ENCODE results near the gene NUDCD2.
"Not testable (repeated sequence)": the region's sequence is repeated elsewhere in the genome, so short reads cannot be mapped to it uniquely, and the experiment has no call there.

Gene NUDCD2

GRCh38 chr5:163424836-163425235, 35.1 kb downstream of the NUDCD2 start:
- Histone ChIP-seq H3K4me3 (replicated peaks; ENCODE audit: insufficient read depth, low read length) (no peak overlapping the region), H3K27ac (replicated peaks) (no peak overlapping the region), H3K27me3 (ENCODE audit: insufficient read depth, poor library complexity, severe bottlenecking) (no peaks in the 10 kb centered on the region)
- no peak for DNase-seq (ENCODE audit: low read depth in 1 of 2, low spot score in 1 of 2)
- no peak for TF ChIP-seq POLR2AphosphoS5 (IDR thresholded peaks at IDR 0.05; ENCODE audit: low read depth)
- TF ChIP-seq, protein P1, sequence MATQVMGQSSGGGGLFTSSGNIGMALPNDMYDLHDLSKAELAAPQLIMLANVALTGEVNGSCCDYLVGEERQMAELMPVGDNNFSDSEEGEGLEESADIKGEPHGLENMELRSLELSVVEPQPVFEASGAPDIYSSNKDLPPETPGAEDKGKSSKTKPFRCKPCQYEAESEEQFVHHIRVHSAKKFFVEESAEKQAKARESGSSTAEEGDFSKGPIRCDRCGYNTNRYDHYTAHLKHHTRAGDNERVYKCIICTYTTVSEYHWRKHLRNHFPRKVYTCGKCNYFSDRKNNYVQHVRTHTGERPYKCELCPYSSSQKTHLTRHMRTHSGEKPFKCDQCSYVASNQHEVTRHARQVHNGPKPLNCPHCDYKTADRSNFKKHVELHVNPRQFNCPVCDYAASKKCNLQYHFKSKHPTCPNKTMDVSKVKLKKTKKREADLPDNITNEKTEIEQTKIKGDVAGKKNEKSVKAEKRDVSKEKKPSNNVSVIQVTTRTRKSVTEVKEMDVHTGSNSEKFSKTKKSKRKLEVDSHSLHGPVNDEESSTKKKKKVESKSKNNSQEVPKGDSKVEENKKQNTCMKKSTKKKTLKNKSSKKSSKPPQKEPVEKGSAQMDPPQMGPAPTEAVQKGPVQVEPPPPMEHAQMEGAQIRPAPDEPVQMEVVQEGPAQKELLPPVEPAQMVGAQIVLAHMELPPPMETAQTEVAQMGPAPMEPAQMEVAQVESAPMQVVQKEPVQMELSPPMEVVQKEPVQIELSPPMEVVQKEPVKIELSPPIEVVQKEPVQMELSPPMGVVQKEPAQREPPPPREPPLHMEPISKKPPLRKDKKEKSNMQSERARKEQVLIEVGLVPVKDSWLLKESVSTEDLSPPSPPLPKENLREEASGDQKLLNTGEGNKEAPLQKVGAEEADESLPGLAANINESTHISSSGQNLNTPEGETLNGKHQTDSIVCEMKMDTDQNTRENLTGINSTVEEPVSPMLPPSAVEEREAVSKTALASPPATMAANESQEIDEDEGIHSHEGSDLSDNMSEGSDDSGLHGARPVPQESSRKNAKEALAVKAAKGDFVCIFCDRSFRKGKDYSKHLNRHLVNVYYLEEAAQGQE (IDR thresholded peaks at IDR 0.05; ENCODE audit: insufficient replicate concordance, low read depth), result no peak

DNA sequence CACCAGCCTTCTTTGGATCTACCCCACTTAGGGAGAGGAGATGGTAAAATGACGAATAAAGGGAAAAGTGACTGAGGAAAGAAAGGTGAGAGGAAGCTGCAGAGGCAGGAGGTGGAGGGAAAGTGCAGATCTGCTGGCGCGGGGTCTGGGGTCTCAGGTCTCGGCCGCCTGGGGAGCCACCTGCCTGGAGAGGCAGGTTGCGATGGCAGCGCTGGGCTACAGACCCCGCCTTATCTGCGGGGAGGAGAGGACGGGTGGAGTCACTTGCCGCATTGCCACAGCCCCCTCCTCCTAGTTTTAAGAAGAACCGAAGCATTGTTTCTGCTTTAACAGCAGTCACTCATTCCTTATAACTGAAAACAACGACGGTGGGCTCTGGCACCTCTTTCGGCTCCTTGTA, 44.2 kb downstream of the NUDCD2 start:
- not testable (repeated sequence) for H3K4me3 ChIP-seq (replicated peaks; ENCODE audit: insufficient read depth, low read length); H3K27me3 ChIP-seq (ENCODE audit: insufficient read depth, poor library complexity, severe bottlenecking); DNase-seq (ENCODE audit: low read depth in 1 of 2, low spot score in 1 of 2); H3K27ac ChIP-seq (replicated peaks)

DNA sequence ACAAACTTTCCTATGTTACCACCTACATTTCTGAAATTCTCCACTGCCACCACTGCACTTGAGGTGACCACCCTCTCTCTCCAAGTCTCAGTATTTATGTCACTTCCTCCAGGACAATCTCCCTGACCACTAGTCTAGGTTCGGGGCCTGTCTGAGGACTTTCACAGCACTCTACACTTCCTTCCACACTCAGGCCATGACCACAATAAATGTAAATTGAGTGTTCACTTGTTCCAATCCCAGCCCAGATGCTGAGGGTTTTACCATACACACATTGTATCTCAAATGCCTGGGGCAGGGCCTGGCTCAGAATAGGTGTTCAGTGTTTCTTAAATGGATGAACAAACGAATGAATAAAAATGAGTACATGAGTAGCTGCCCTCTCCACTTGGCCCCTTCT, 49.4 kb downstream of the NUDCD2 start:
- H3K4me3 ChIP-seq (replicated peaks; ENCODE audit: insufficient read depth, low read length), result no peak overlapping the region
- H3K27me3 ChIP-seq (ENCODE audit: insufficient read depth, poor library complexity, severe bottlenecking), result no peaks in the 10 kb centered on the region
- no peak overlapping the region for H3K27ac ChIP-seq (replicated peaks)
- TF ChIP-seq, protein P2, sequence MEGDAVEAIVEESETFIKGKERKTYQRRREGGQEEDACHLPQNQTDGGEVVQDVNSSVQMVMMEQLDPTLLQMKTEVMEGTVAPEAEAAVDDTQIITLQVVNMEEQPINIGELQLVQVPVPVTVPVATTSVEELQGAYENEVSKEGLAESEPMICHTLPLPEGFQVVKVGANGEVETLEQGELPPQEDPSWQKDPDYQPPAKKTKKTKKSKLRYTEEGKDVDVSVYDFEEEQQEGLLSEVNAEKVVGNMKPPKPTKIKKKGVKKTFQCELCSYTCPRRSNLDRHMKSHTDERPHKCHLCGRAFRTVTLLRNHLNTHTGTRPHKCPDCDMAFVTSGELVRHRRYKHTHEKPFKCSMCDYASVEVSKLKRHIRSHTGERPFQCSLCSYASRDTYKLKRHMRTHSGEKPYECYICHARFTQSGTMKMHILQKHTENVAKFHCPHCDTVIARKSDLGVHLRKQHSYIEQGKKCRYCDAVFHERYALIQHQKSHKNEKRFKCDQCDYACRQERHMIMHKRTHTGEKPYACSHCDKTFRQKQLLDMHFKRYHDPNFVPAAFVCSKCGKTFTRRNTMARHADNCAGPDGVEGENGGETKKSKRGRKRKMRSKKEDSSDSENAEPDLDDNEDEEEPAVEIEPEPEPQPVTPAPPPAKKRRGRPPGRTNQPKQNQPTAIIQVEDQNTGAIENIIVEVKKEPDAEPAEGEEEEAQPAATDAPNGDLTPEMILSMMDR (IDR thresholded peaks at IDR 0.05; ENCODE audit: insufficient read depth, low read length), result no peak
- TF ChIP-seq, protein P1 (IDR thresholded peaks at IDR 0.05; ENCODE audit: insufficient replicate concordance, low read depth), result no peak
- TF ChIP-seq SPI1 (IDR thresholded peaks at IDR 0.05; ENCODE audit: borderline replicate concordance, low read depth) (no peak), GABPA (IDR thresholded peaks at IDR 0.05; ENCODE audit: low read depth) (no peak), POLR2AphosphoS5 (IDR thresholded peaks at IDR 0.05; ENCODE audit: low read depth) (no peak)
- DNase-seq (ENCODE audit: low read depth in 1 of 2, low spot score in 1 of 2), result no peak

GRCh38 chr5:163409384-163409783, 50.5 kb downstream of the NUDCD2 start:
- Histone ChIP-seq H3K4me3 (replicated peaks; ENCODE audit: insufficient read depth, low read length) (no peak overlapping the region), H3K27ac (replicated peaks) (no peak overlapping the region), H3K27me3 (ENCODE audit: insufficient read depth, poor library complexity, severe bottlenecking) (no peaks in the 10 kb centered on the region)
- TF ChIP-seq GABPA (IDR thresholded peaks at IDR 0.05; ENCODE audit: low read depth) (no peak), SPI1 (IDR thresholded peaks at IDR 0.05; ENCODE audit: borderline replicate concordance, low read depth) (no peak), POLR2AphosphoS5 (IDR thresholded peaks at IDR 0.05; ENCODE audit: low read depth) (no peak)
- TF ChIP-seq, protein P2 (IDR thresholded peaks at IDR 0.05; ENCODE audit: insufficient read depth, low read length), result no peak
- TF ChIP-seq, protein P1 (IDR thresholded peaks at IDR 0.05; ENCODE audit: insufficient replicate concordance, low read depth), result no peak
- no peak for DNase-seq (ENCODE audit: low read depth in 1 of 2, low spot score in 1 of 2)

Data from HL-60 (cell line).